ENCODE results near the gene SLFN5.
A peak's percentile ranks its signal among the peaks of the same experiment; 100 is the strongest.

DNA sequence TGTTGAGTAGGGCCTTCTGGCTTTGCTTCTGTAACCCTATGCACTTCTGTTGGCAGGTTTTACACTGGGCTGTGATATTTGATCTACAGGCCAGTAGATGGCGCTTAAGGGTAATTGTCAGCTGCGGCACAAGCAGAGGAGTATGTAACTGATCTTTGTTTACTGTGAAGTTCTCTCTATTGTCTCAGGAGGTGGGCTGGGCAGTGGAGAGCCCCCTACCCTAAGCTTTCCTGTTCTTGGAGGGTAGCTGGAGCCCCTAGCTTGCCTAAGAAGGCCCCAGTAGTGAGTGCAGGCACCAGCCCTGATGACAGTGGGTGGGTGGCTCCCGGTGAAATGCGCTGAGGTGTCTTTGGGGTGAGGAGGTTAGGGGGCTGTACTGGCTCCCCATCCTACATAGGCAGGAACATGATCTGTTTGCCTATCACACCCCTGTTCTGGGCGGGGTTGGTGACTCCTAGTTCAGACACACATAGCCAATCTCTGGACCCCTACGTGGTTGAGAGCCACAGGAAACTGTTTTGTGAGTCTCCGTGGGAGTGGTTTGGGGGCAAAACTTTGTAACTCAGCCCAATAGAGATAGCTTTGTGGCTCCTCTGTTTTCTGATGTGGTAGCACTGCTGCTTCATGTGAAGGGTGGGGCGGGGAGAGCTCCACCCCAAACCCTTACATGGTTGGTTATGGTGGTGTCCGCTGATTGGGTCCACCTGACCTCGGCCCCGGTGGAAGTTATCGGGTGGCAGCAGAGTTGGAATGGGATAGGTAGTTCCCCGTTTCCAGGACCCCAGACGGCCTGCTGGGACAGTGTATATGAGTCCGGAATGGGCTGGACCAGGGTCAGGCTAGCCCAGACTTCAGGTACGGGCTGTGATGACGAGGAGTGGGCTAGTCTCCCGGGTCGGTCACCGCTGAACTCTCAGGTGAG, 70.2 kb downstream of the SLFN5 start:
- no peak for TF ChIP-seq POLR2AphosphoS5 (IDR thresholded peaks at IDR 0.05; ENCODE audit: low read depth, low read length)
- TF ChIP-seq, protein P1, sequence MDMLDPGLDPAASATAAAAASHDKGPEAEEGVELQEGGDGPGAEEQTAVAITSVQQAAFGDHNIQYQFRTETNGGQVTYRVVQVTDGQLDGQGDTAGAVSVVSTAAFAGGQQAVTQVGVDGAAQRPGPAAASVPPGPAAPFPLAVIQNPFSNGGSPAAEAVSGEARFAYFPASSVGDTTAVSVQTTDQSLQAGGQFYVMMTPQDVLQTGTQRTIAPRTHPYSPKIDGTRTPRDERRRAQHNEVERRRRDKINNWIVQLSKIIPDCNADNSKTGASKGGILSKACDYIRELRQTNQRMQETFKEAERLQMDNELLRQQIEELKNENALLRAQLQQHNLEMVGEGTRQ (IDR thresholded peaks at IDR 0.05; ENCODE audit: borderline replicate concordance, low read depth, low read length), result no peak
- TF ChIP-seq, protein P2, sequence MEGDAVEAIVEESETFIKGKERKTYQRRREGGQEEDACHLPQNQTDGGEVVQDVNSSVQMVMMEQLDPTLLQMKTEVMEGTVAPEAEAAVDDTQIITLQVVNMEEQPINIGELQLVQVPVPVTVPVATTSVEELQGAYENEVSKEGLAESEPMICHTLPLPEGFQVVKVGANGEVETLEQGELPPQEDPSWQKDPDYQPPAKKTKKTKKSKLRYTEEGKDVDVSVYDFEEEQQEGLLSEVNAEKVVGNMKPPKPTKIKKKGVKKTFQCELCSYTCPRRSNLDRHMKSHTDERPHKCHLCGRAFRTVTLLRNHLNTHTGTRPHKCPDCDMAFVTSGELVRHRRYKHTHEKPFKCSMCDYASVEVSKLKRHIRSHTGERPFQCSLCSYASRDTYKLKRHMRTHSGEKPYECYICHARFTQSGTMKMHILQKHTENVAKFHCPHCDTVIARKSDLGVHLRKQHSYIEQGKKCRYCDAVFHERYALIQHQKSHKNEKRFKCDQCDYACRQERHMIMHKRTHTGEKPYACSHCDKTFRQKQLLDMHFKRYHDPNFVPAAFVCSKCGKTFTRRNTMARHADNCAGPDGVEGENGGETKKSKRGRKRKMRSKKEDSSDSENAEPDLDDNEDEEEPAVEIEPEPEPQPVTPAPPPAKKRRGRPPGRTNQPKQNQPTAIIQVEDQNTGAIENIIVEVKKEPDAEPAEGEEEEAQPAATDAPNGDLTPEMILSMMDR (IDR thresholded peaks at IDR 0.05), result peak; percentile 82
- no peak for TF ChIP-seq EP300 (IDR thresholded peaks at IDR 0.05; ENCODE audit: borderline replicate concordance in 1 of 2, low read depth in 1 of 2, low read length in 1 of 2)
- peak; percentile 80 for TF ChIP-seq SMC3 (IDR thresholded peaks at IDR 0.05; ENCODE audit: low read depth, low read length)

All from SK-N-SH (cell line).